Measurements from ENCODE around the gene EFHC1. TPM values are rescaled to one million over a fixed set of nuclear protein-coding genes. Genes with fewer than 3 reads are reported as not detected.

Gene EFHC1
- total RNA-seq, 4 donors from 2014 or later = 30.6 to 45.6 (median 37.7) TPM

DNA sequence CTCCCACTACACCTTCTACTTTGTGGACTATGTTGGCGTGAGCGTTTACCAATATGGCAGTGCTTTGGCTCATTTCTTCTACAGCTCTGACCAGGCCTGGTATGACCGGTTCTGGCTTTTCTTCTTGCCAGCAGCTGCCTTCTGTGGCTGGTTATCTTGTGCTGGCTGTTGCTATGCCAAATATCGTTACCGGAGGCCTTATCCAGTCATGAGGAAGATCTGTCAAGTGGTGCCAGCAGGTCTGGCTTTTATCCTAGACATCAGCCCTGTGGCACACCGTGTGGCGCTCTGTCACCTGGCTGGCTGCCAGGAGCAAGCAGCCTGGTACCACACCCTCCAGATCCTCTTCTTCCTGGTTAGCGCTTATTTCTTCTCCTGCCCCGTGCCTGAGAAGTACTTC lies 16.5 kb upstream of the EFHC1 start:
- Histone ChIP-seq H3K36me3 (peaks cover 3 to 28% (median 3%) of the 10 kb centered on the region in 3 donors), H3K4me3 (no peak overlapping the region), H3K27me3 (no peaks in the 10 kb centered on the region), H3K4me1 (peaks cover 0 to 23% (median 3%) of the 10 kb centered on the region in 4 donors), H3K9me3 (no peaks in the 10 kb centered on the region), H3K27ac (no peak overlapping the region)
- TF ChIP-seq, protein P1, sequence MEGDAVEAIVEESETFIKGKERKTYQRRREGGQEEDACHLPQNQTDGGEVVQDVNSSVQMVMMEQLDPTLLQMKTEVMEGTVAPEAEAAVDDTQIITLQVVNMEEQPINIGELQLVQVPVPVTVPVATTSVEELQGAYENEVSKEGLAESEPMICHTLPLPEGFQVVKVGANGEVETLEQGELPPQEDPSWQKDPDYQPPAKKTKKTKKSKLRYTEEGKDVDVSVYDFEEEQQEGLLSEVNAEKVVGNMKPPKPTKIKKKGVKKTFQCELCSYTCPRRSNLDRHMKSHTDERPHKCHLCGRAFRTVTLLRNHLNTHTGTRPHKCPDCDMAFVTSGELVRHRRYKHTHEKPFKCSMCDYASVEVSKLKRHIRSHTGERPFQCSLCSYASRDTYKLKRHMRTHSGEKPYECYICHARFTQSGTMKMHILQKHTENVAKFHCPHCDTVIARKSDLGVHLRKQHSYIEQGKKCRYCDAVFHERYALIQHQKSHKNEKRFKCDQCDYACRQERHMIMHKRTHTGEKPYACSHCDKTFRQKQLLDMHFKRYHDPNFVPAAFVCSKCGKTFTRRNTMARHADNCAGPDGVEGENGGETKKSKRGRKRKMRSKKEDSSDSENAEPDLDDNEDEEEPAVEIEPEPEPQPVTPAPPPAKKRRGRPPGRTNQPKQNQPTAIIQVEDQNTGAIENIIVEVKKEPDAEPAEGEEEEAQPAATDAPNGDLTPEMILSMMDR (IDR thresholded peaks at IDR 0.05) = no peak
- TF ChIP-seq EP300 (IDR thresholded peaks at IDR 0.05) (no peak), POLR2A (IDR thresholded peaks at IDR 0.05) (no peak)
- no peak for DNase-seq (ENCODE audit: low spot score in 2 of 2)
- 86 to 91% methylated on average over 9 of the region's 9 CpGs for WGBS, 2 donors

DNA sequence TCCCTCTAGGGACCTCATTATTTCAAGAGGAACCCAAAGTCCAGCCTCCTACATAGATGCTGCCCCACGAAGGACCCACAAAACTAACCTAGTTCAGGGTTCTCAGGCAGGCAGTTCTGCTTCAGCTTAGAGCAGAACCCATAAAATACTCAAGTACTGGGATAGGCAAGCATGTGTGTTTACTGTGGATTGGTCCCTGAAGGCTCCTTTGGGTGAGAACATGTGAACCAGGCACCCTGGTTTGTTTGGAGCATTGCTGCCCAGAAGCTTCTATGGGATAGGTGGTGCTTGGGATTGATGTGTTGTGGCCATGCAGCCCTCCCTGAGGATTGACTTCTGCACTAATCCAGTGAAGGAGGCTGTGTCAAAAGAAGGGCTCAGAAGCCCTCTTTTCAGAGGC lies 14.9 kb upstream of the EFHC1 start:
- Histone ChIP-seq H3K36me3 (peaks cover 3 to 28% (median 3%) of the 10 kb centered on the region in 3 donors), H3K27ac (no peak overlapping the region), H3K9me3 (no peaks in the 10 kb centered on the region), H3K4me1 (peaks cover 0 to 25% (median 12%) of the 10 kb centered on the region in 4 donors), H3K27me3 (no peaks in the 10 kb centered on the region), H3K4me3 (no peak overlapping the region)
- TF ChIP-seq POLR2A (IDR thresholded peaks at IDR 0.05) (no peak), EP300 (IDR thresholded peaks at IDR 0.05) (no peak)
- TF ChIP-seq, protein P1 (IDR thresholded peaks at IDR 0.05) = no peak
- no peak for DNase-seq (ENCODE audit: low spot score in 2 of 2)
- 77 to 100% methylated on average over 1 of the region's 1 CpG for WGBS, 2 donors

GRCh38 chr6:52407467-52407866 lies 12.7 kb upstream of the EFHC1 start:
- H3K4me1 ChIP-seq = peaks cover 0 to 26% (median 16%) of the 10 kb centered on the region in 4 donors
- H3K4me3 ChIP-seq = no peak overlapping the region
- peaks cover 3 to 28% (median 3%) of the 10 kb centered on the region in 3 donors for H3K36me3 ChIP-seq
- no peaks in the 10 kb centered on the region for H3K9me3 ChIP-seq
- no peak for TF ChIP-seq POLR2A (IDR thresholded peaks at IDR 0.05)
- TF ChIP-seq, protein P1 (IDR thresholded peaks at IDR 0.05) = peak; percentile 27 to 38 (median 36)
- H3K27me3 ChIP-seq = no peaks in the 10 kb centered on the region
- no peak overlapping the region for H3K27ac ChIP-seq
- no peak for DNase-seq (ENCODE audit: low spot score in 2 of 2)

DNA sequence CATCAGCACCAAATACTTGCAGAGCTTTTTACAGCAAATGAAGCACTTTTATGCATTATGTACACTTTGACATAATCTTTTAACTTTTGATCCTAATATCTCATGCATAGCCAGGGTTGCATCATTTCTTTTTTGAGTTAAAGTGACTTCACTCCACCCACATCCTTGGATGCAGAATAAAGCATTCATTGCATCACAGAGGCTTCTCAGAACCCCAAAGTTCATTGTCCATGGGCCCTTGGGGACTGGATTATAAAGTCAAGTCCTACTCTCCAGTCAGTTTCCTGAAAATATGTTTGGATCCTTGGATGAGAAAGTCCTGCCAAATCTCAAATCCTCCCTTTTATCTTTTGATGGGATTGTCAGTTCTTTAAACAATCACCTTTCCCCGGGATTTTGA lies 10.6 kb upstream of the EFHC1 start:
- peak in 1 of 2 donors; percentile 39 for DNase-seq (ENCODE audit: low spot score in 2 of 2)
- Histone ChIP-seq H3K36me3 (peaks cover 0 to 9% (median 0%) of the 10 kb centered on the region in 3 donors), H3K27me3 (no peaks in the 10 kb centered on the region), H3K4me3 (no peak overlapping the region), H3K9me3 (no peaks in the 10 kb centered on the region), H3K4me1 (peaks cover 0 to 26% (median 16%) of the 10 kb centered on the region in 4 donors), H3K27ac (peak overlapping the region in 2 of 4 donors; percentile 14 to 60)
- TF ChIP-seq POLR2A (IDR thresholded peaks at IDR 0.05) = no peak
- no peak for TF ChIP-seq EP300 (IDR thresholded peaks at IDR 0.05)
- TF ChIP-seq, protein P1 (IDR thresholded peaks at IDR 0.05) = no peak
- WGBS, 2 donors = 14 to 23% methylated on average over 1 of the region's 1 CpG

DNA sequence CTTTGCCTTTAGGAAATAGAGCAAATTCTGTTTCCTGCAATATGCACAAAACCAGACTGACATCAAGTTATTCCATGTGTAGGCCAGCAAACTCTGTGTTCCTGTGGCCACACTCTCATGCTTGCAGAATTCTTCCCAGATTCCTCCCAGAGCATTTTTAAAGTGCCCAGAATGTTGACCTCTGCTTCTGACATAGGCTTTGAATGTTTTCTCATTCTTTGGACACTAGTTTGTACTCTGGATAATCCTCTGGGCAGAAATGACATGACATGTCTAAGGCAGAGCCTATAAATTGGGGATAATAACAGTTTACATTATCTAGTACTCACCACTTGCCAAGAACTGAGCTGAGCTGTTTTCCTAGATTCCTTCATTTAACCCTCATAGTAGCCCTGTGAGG lies 9.2 kb upstream of the EFHC1 start:
- Histone ChIP-seq H3K4me3 (no peak overlapping the region), H3K27ac (peak overlapping the region in 1 of 4 donors; percentile 60), H3K4me1 (peaks cover 0 to 27% (median 16%) of the 10 kb centered on the region in 4 donors), H3K9me3 (no peaks in the 10 kb centered on the region), H3K27me3 (no peaks in the 10 kb centered on the region), H3K36me3 (no peaks in the 10 kb centered on the region)
- no peak for DNase-seq (ENCODE audit: low spot score in 2 of 2)
- no peak for TF ChIP-seq POLR2A (IDR thresholded peaks at IDR 0.05)

DNA sequence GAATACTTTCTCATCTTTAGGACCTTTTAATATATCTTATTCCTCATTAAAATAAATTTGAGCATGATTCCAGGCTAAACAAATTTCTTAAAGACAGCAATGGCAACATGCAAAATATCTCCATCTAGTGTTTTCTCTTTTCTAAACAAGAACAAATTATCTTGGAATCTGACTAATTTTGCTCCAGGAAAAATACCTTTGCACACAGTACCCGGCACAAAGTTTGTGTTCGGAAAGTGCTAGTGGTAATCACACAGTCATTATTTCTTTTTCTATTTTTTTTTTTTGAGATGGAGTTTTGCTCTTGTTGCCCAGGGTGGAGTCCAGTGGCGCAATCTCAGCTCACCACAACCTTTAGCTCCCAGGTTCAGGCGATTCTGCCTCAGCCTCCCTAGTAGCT lies 8.2 kb upstream of the EFHC1 start:
- no peak for DNase-seq (ENCODE audit: low spot score in 2 of 2)
- H3K27me3 ChIP-seq = no peaks in the 10 kb centered on the region

More for the DNA sequence above, 8.2 kb upstream of the EFHC1 start:
- Histone ChIP-seq H3K9me3 (no peaks in the 10 kb centered on the region), H3K4me1 (peaks cover 0 to 35% (median 21%) of the 10 kb centered on the region in 4 donors), H3K4me3 (no peak overlapping the region), H3K36me3 (no peaks in the 10 kb centered on the region), H3K27ac (no peak overlapping the region)
- WGBS, 2 donors = 82 to 86% methylated on average over 4 of the region's 4 CpGs
- TF ChIP-seq, protein P1 (IDR thresholded peaks at IDR 0.05) = no peak
- TF ChIP-seq EP300 (IDR thresholded peaks at IDR 0.05) (no peak), POLR2A (IDR thresholded peaks at IDR 0.05) (no peak)
